Mucosa of descending colon (tissue), 3 donors: ENCODE measurements around the gene SMIM8. TPM values are rescaled to one million over a fixed set of nuclear protein-coding genes. Genes with fewer than 3 reads are reported as not detected.

ENCODE experiments used
- ATAC-seq: fragments of 200-7000 bp; cut with Tn5 transposase; one replicate; pipeline ENCODE4 v1.9.1; 2020; ENCODE audit warnings: mild to moderate bottlenecking, moderate library complexity
- DNase-seq, 3 donors: peaks; one replicate each; pipeline ENCODE4 v3.0.0-alpha.2; 2020
- H3K36me3 ChIP-seq: fragments of 200-600 bp; one replicate; pipeline ENCODE4 v1.8.0; 2021; ENCODE audit warnings: low read depth, mild to moderate bottlenecking
- H3K4me1 ChIP-seq: fragments of 200-600 bp; one replicate; pipeline ENCODE4 v1.8.0; 2021; ENCODE audit warnings: low read depth, mild to moderate bottlenecking
- H3K4me3 ChIP-seq: fragments of 200-600 bp; one replicate; pipeline ENCODE4 v1.8.0; 2021; ENCODE audit warnings: mild to moderate bottlenecking
- H3K9me3 ChIP-seq: fragments of 200-600 bp; one replicate; pipeline ENCODE4 v1.8.0; 2021; ENCODE audit warnings: mild to moderate bottlenecking
- intact Hi-C, 2 donors: fragments of 100-400 bp; cut with DNase I in 1 of 2; cut with micrococcal nuclease in 1 of 2; formaldehyde crosslinking; loops; one replicate each; pipeline versions ENCODE4 v1.11.0 to v1.11.1; 2022; cut with DNase I, micrococcal nuclease
- total RNA-seq, 3 donors: library from RNA; stranded (reverse); fragmentation: NEBNext Ultra II Directional in 2 of 3; extraction: Animal tissue kit (Norgen Biotek cat#: 25700) in 2 of 3; gene quantifications; one replicate each; pipeline versions ENCODE4 v1.2.1 to v1.2.4, GENCODE V29; 2021 to 2023
- TF ChIP-seq, protein P1 (sequence below): fragments of 200-600 bp; IDR thresholded peaks from one replicate; pipeline ENCODE4 v1.8.0; 2022; ENCODE audit warnings: antibody characterized with exemption, mild to moderate bottlenecking
- donor health status: DM: no; HTN: no; CAD: no; lungs with moderate emphysema.
- donor health status: DM: no; HTN: no; CAD: no.
- donor health status: DM: no; HTN: yes; CAD: no.

SMIM8 gene
- total RNA-seq, 3 donors from 2014 or later: 10.9 to 18.9 (median 13.2) TPM

DNA sequence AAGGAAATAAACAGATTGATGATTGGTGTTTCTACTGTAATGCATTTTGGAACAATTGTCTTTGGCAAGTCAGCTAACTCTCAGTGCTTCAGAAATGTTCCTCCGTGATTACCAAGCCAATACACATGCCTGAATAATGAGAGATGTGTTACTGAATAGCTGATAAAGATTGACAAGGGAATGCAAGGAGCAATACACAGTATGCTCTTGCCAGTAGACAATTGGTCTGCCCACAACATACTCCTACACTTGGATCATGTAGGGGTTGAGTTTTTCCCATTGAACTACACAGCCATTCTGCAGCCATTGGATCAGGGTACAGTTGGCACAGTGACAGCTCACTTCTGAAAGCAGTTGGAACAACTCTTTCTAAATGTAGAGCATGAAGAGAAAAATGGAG, 12.3 kb downstream of the SMIM8 start:
- no peak for DNase-seq
- Histone ChIP-seq H3K36me3 (no peaks in the 10 kb centered on the region), H3K4me3 (no peak overlapping the region), H3K4me1 (no peaks in the 10 kb centered on the region), H3K9me3 (no peaks in the 10 kb centered on the region)
- TF ChIP-seq, protein P1, sequence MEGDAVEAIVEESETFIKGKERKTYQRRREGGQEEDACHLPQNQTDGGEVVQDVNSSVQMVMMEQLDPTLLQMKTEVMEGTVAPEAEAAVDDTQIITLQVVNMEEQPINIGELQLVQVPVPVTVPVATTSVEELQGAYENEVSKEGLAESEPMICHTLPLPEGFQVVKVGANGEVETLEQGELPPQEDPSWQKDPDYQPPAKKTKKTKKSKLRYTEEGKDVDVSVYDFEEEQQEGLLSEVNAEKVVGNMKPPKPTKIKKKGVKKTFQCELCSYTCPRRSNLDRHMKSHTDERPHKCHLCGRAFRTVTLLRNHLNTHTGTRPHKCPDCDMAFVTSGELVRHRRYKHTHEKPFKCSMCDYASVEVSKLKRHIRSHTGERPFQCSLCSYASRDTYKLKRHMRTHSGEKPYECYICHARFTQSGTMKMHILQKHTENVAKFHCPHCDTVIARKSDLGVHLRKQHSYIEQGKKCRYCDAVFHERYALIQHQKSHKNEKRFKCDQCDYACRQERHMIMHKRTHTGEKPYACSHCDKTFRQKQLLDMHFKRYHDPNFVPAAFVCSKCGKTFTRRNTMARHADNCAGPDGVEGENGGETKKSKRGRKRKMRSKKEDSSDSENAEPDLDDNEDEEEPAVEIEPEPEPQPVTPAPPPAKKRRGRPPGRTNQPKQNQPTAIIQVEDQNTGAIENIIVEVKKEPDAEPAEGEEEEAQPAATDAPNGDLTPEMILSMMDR: no peak
- intact Hi-C loops: no loop called here
- ATAC-seq: no peak

DNA sequence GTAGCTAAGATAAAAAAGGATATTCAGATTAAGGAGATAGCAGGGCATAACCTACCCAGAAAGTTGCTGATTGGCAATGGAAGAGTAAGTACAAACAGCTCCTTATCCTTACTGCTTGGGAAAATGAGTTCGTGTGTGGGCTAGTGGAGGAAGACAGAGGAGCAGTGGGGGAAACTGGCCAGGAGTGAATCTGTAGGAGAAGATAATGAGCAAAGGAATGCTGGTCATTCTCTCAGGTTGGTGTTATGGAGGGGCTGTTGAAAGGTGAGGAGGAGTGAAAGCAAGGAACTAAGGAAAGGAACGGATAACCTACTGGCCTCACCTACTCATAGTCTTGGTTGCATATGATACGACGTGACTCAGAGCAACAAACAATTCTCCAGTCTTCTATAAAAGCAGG, 14.0 kb downstream of the SMIM8 start:
- no peak overlapping the region for H3K4me3 ChIP-seq
- DNase-seq: no peak
- TF ChIP-seq, protein P1: no peak
- H3K36me3 ChIP-seq: no peaks in the 10 kb centered on the region
- ATAC-seq: no peak
- H3K4me1 ChIP-seq: no peaks in the 10 kb centered on the region
- no peaks in the 10 kb centered on the region for H3K9me3 ChIP-seq
- intact Hi-C loops: no loop called here

DNA sequence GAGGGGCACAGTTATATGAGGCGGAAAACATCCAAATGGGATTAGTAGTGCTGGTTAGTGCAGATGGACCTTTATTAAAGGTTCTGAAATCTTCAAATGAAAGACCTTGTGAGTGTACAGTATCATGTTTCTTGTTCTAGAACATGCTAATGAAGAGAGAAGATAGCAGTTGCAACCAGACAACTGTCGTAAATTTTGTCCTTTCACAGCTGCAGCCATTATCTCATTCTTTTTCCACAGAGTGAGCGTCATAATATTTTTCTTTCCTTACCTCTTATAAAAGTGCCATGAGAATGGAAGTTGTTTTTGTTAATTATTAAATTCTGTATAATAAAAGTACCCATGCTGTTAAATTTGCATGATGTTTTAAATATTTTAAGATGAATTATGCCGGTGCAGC, 17.8 kb downstream of the SMIM8 start:
- no peaks in the 10 kb centered on the region for H3K36me3 ChIP-seq
- H3K9me3 ChIP-seq: no peaks in the 10 kb centered on the region
- no peak overlapping the region for H3K4me3 ChIP-seq
- DNase-seq (no peak), ATAC-seq (no peak)
- intact Hi-C loops: no loop called here
- no peaks in the 10 kb centered on the region for H3K4me1 ChIP-seq
- TF ChIP-seq, protein P1: no peak

DNA sequence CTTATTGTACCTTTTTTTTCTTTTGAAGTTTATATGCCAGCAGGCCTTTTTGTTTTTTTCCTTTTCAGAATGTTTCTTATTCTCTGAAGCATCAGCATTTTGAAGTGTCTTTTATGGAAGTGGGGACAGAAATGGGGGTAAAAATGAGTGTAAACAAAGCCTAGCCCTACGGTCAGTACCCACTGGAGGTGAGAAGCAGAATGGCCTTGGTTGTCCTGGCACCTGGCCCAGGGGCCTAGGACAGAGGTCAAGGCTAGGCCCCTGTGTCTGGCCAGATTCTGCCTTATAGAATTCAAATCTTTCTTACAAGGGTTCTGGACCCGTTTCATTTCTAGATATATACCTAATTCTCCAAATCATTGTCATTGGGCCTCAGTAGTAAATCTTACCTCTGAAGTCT, 18.8 kb downstream of the SMIM8 start:
- intact Hi-C loops: no loop called here
- ATAC-seq: no peak

DNA sequence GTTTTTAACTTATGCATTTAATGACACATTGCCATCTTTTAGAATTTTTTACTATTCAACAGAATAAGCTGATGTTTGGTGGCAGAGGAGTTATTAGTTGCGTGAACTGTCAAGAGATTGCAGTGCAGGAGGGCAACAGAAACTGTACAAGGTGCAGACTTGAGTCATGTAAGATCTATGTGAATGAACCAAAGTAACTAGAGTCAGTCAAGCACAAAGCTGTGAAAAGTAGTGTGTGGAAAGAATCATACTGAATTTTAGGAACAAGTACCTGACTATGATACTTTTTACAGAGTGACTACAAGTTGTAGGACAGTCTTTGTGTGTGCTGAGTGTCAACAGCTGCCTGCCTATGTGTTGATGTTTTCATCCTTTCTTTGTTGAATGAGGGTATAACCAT, 19.5 kb downstream of the SMIM8 start:
- DNase-seq: no peak
- no peak for ATAC-seq
- TF ChIP-seq, protein P1: no peak

More for the DNA sequence above, 18.8 kb downstream of the SMIM8 start:
- TF ChIP-seq, protein P1: no peak
- Histone ChIP-seq H3K4me3 (no peak overlapping the region), H3K9me3 (no peaks in the 10 kb centered on the region), H3K36me3 (no peaks in the 10 kb centered on the region), H3K4me1 (no peaks in the 10 kb centered on the region)
- DNase-seq: no peak

DNA sequence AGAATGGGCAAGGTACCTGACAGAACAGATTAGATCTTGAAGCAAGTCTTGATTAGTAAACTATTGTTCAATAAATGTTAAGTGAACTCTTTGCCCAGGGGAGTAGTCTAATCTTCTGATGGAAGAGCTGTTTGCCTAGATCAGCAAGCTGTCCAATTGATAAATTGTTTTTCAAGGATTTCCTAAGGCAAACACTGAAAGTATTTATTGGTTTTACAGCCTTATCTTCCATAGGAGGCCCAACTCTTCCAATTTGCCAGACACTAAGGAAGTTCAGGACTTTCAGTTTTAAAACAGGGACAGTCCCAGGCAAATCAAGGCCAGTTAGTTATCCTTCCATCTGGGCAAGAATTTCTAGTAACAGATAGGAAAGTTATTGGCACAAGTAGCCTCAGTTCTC, 20.4 kb downstream of the SMIM8 start:
- no peak for DNase-seq
- intact Hi-C loops: no loop called here
- H3K9me3 ChIP-seq: no peaks in the 10 kb centered on the region
- no peaks in the 10 kb centered on the region for H3K4me1 ChIP-seq
- ATAC-seq: no peak
- H3K36me3 ChIP-seq: no peaks in the 10 kb centered on the region
- no peak overlapping the region for H3K4me3 ChIP-seq
- TF ChIP-seq, protein P1: no peak

More for the DNA sequence above, 19.5 kb downstream of the SMIM8 start:
- no peaks in the 10 kb centered on the region for H3K36me3 ChIP-seq
- no peaks in the 10 kb centered on the region for H3K9me3 ChIP-seq
- H3K4me3 ChIP-seq: no peak overlapping the region
- intact Hi-C loops: no loop called here
- no peaks in the 10 kb centered on the region for H3K4me1 ChIP-seq
